Heart left ventricle (tissue), 16 donors: ENCODE results near the gene ISOC2. TPM values are rescaled to one million over a fixed set of nuclear protein-coding genes. Genes with fewer than 3 reads are reported as not detected.

Experiments
- ATAC-seq, 4 donors: fragments of 200-7000 bp; cut with Tn5 transposase; one replicate each; pipeline ENCODE4 v1.9.1; 2020 to 2022; ENCODE audit warnings: moderate library complexity in 4 of 4, mild to moderate bottlenecking in 3 of 4, moderate number of reproducible peaks in 1 of 4
- DNase-seq, 5 donors: peaks; one replicate each; pipeline ENCODE4 v3.0.0-alpha.2; 2020
- H3K27ac ChIP-seq, 12 donors: fragments of 200-600 bp; sonication (generic) in 4 of 12; one replicate each; pipeline versions ENCODE4 v1.5.0 to v1.8.0; 2016 to 2022; ENCODE audit warnings: mild to moderate bottlenecking in 2 of 12
- H3K27me3 ChIP-seq, 9 donors: fragments of 200-600 bp; sonication (generic) in 2 of 9; one replicate each; pipeline versions ENCODE4 v1.5.1 to v1.8.0; 2016 to 2022; ENCODE audit warnings: mild to moderate bottlenecking in 3 of 9
- H3K36me3 ChIP-seq, 9 donors: fragments of 200-600 bp; sonication (generic) in 2 of 9; one replicate each; pipeline versions ENCODE4 v1.5.0 to v1.8.0; 2018 to 2022; ENCODE audit warnings: mild to moderate bottlenecking in 2 of 9
- H3K4me1 ChIP-seq, 12 donors: fragments of 200-600 bp; sonication (generic) in 4 of 12; one replicate each; pipeline versions ENCODE4 v1.5.0 to v1.8.0; 2016 to 2022; ENCODE audit warnings: mild to moderate bottlenecking in 3 of 12
- H3K4me3 ChIP-seq, 12 donors: fragments of 200-600 bp; sonication (generic) in 4 of 12; one replicate each; pipeline versions ENCODE4 v1.5.0 to v1.8.0; 2017 to 2022; ENCODE audit warnings: mild to moderate bottlenecking in 9 of 12, moderate library complexity in 4 of 12
- H3K9me3 ChIP-seq, 12 donors: fragments of 200-600 bp; sonication (generic) in 4 of 12; one replicate each; pipeline versions ENCODE4 v1.5.0 to v1.8.0; 2016 to 2022; ENCODE audit warnings: mild to moderate bottlenecking in 1 of 12
- POLR2A ChIP-seq, 2 donors: fragments of 450-650 bp; IDR thresholded peaks; one replicate each; pipeline ENCODE4 v1.6.1; 2017; ENCODE audit warnings: antibody characterized with exemption in 2 of 2, mild to moderate bottlenecking in 2 of 2, moderate library complexity in 2 of 2
- WGBS, 4 donors: extraction: QIAGEN DNeasy Blood & Tissue Kit in 2 of 4; methylation state at CpG; one replicate each; pipeline versions ENCODE4 v1.1.5 to v1.1.7; 2013 to 2018; 5-methylcytosine and 5-hydroxymethylcytosine counted together
- intact Hi-C, 10 donors: fragments of 100-400 bp; cut with DNase I; formaldehyde crosslinking; loops; one replicate each; pipeline versions ENCODE4 v1.11.1 to v1.14.2; 2022
- polyA plus RNA-seq, 2 donors: library from polyadenylated mRNA; stranded (reverse); fragments of 200-250 nt; gene quantifications; one replicate each; pipeline ENCODE4 v1.2.3, GENCODE V29; 2013
- total RNA-seq, 9 donors: library from RNA; depleted of rRNA in 2 of 9; stranded (reverse); fragments of >200 nt in 2 of 9; fragmentation: NEBNext Ultra II Directional in 3 of 9; extraction: Animal tissue kit (Norgen Biotek cat#: 25700) in 3 of 9; gene quantifications; one replicate each; pipeline versions ENCODE4 v1.1.0 to v1.2.4, GENCODE V29; 2016 to 2023
- TF ChIP-seq, protein P1 (sequence below), 12 donors: fragments of 200-600 bp; sonication (generic) in 4 of 12; IDR thresholded peaks; one replicate each; pipeline versions ENCODE4 v1.5.0 to v1.8.0; 2018 to 2022; ENCODE audit warnings: antibody characterized with exemption in 12 of 12, mild to moderate bottlenecking in 5 of 12
- donor health status: ischemic (EF 13 %, LVEDD 7.1; RV severe dilation, severe dysfunction).
- donor health status: healthy with polysubstance abuse.
- donor health status: DM: no; HTN: yes; CAD: no.
- donor health status: DM: no; HTN: no; CAD: no.
- donor health status: ischemic (EF 25% LVEDD 6.9; RV normal size, moderate dysfunction).
- donor health status: ischemic (EF 25% LVEDD 5.7; RV mildly dilated, moderate dysfunction).
- donor health status: healthy.
- donor health status: DM: yes; HTN: yes; CAD: no.
- donor health status: ischemic (EF 35%, LVEDD 5.7; RV mildly dilated, moderate dysfunction).
- donor health status: nonischemic (EF 11% LVEDD 7.7; RV severe dilation, severe dysfunction).
- donor health status: DM: yes; HTN: yes; CAD: no.
- donor health status: PGD.
- donor health status: ischemic (EF 29% LVEDD 5.4; RV normal size, mild dysfunction).
- donor health status: nonischemic (EF 23%, LVEDD 6.1; RV moderate dilation, normal function).

Gene ISOC2
- total and polyA plus RNA-seq, 11 donors = 36.9 to 102 (median 51.1) TPM

DNA sequence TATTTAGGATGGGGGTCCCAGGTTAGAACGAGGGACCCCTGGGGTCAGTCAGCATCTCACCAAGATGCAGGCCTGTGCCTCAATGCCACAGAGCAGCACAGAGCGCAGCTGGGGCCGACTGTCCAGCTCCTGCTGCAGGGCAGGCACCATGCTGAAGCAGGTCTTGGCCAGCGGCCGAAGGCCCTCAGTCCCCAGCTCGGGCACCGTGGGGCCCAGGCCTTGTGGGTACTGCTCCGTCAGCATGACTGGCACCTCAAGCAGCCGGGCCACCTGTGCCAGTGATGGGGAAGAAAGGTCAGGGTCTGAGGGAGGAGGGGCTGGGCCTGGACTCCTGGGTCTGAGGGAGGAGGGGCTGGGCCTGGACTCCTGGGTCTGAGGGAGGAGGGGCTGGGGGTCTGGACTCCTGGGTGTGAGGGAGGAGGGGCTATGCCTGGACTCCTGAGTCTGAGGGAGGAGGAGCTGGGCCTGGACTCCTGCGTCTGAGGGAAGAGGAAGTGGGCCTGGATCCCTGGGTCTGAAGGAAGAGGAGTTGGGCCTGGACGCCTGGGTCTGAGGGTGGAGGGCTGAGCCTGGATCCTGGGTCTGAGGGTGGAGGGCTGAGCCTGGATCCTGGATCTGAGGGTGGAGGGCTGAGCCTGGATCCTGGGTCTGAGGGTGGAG is 5.7 kb downstream of the ISOC2 start:
- no peak overlapping the region for H3K27ac ChIP-seq
- 80 to 92% (median 90%) methylated on average over 5 to 11 of the region's 11 CpGs for WGBS, 4 donors
- intact Hi-C loops = loop anchor here in 2 of 10 donors (5.0 to 10.0 kb wide), 2 partner anchors 263 to 311 kb away; partner anchors contain the start of gene TNNT1 (in 1 of the 2)
- TF ChIP-seq, protein P1, sequence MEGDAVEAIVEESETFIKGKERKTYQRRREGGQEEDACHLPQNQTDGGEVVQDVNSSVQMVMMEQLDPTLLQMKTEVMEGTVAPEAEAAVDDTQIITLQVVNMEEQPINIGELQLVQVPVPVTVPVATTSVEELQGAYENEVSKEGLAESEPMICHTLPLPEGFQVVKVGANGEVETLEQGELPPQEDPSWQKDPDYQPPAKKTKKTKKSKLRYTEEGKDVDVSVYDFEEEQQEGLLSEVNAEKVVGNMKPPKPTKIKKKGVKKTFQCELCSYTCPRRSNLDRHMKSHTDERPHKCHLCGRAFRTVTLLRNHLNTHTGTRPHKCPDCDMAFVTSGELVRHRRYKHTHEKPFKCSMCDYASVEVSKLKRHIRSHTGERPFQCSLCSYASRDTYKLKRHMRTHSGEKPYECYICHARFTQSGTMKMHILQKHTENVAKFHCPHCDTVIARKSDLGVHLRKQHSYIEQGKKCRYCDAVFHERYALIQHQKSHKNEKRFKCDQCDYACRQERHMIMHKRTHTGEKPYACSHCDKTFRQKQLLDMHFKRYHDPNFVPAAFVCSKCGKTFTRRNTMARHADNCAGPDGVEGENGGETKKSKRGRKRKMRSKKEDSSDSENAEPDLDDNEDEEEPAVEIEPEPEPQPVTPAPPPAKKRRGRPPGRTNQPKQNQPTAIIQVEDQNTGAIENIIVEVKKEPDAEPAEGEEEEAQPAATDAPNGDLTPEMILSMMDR (IDR thresholded peaks at IDR 0.05) = no peak
- TF ChIP-seq POLR2A (IDR thresholded peaks at IDR 0.05) = no peak
- H3K4me1 ChIP-seq = peaks cover 0 to 29% (median 16%) of the 10 kb centered on the region in 12 donors
- H3K9me3 ChIP-seq = no peaks in the 10 kb centered on the region
- DNase-seq (no peak), ATAC-seq (no peak)
- no peak overlapping the region for H3K4me3 ChIP-seq
- H3K27me3 ChIP-seq = peaks cover 11 to 28% (median 16%) of the 10 kb centered on the region in 9 donors
- H3K36me3 ChIP-seq = peaks cover 0 to 16% (median 7%) of the 10 kb centered on the region in 9 donors

DNA sequence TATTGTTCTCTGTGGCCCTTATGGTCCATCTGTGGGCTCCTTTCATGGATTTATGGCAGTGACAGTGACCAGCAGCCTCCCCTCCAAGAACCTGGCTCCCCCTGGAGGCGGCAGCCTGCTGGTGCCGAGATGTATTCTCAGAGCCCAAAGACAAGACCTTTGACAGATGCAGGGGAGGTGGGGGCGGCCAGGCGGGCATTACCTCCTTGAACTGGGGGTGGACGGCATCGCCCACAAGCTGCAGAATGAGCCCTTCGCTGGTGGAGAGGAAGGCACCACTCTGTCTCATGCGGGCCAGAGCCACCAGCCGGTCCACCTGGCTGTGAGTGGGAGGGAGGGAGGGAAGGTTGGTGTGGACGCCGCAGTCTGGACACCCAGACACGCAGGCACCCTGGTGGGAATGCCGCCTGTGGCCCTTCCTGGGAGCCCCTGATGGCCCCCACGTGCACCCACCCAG is 6.6 kb downstream of the ISOC2 start:
- TF ChIP-seq, protein P1 (IDR thresholded peaks at IDR 0.05) = peak; percentile 21 to 56 (median 44)
- TF ChIP-seq POLR2A (IDR thresholded peaks at IDR 0.05) = no peak
- Histone ChIP-seq H3K4me3 (no peak overlapping the region), H3K27me3 (peaks cover 11 to 28% (median 16%) of the 10 kb centered on the region in 9 donors), H3K9me3 (no peaks in the 10 kb centered on the region), H3K36me3 (peaks cover 0 to 16% (median 7%) of the 10 kb centered on the region in 9 donors), H3K4me1 (peaks cover 0 to 26% (median 12%) of the 10 kb centered on the region in 12 donors), H3K27ac (no peak overlapping the region)
- WGBS, 4 donors = 74 to 80% (median 79%) methylated on average over 14 of the region's 14 CpGs
- ATAC-seq = peak in 1 of 4 donors; percentile 21
- DNase-seq = no peak
- intact Hi-C loops = loop anchor here in 2 of 10 donors (5.0 to 10.0 kb wide), 2 partner anchors 263 to 310 kb away; partner anchors contain the start of gene TNNT1 (in 1 of the 2)

DNA sequence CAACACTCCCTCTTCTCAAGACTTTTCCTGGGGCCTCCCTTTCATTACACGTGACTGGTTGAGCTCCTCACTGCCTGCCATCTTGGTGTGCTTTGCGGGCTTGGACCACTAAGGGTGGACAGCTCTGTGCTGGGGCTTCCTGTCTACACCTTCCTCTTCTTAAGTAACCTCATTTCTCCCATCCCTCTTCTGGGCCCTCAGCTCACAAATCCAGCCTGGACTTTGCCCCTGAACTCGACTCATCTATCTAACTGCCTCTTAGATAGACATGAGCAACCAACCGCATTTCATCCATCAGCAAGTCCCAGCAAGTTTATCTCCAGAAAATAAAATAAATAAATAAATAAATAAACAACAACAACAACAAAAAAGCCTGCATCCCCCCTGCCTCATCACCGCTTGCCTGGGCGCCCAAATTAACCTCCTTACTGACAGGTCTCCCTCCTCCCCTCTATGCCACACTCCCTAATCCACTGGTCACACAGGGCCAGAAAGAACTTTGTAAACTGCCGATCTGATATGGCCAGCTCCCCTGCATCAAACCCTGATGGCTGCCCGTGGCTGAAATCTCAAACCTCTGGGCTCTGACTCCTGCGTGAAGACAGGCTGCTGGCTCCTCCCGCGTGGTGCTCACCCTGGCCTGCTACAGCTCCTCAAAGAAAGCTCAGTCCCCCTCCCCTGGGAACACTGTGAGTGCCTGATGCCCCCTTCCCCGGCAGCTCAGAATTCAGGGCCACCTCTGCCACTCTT is 7.8 kb downstream of the ISOC2 start:
- DNase-seq (no peak), ATAC-seq (no peak)
- H3K4me1 ChIP-seq = peaks cover 0 to 23% (median 11%) of the 10 kb centered on the region in 12 donors
- no peak for TF ChIP-seq POLR2A (IDR thresholded peaks at IDR 0.05)
- TF ChIP-seq, protein P1 (IDR thresholded peaks at IDR 0.05) = no peak
- H3K27me3 ChIP-seq = peaks cover 14 to 35% (median 21%) of the 10 kb centered on the region in 9 donors
- no peaks in the 10 kb centered on the region for H3K9me3 ChIP-seq
- WGBS, 4 donors = 91 to 96% (median 94%) methylated on average over 12 of the region's 12 CpGs
- H3K27ac ChIP-seq = no peak overlapping the region
- H3K4me3 ChIP-seq = no peak overlapping the region
- H3K36me3 ChIP-seq = peaks cover 0 to 16% (median 7%) of the 10 kb centered on the region in 9 donors
- intact Hi-C loops = loop anchor here in 1 of 10 donors (10.0 kb wide), 1 partner anchor 309 kb away; the partner anchor contains the start of gene TNNT1
